Measurements from ENCODE around the gene CYP1B1. TPM values are rescaled to one million over a fixed set of nuclear protein-coding genes. Genes with fewer than 3 reads are reported as not detected.
A peak's percentile ranks its signal among the peaks of the same experiment; 100 is the strongest.

Gene CYP1B1
- total and polyA plus RNA-seq, 2 donors from 2014 or later = 7.7 to 79.2 TPM

- TF ChIP-seq, protein P1, sequence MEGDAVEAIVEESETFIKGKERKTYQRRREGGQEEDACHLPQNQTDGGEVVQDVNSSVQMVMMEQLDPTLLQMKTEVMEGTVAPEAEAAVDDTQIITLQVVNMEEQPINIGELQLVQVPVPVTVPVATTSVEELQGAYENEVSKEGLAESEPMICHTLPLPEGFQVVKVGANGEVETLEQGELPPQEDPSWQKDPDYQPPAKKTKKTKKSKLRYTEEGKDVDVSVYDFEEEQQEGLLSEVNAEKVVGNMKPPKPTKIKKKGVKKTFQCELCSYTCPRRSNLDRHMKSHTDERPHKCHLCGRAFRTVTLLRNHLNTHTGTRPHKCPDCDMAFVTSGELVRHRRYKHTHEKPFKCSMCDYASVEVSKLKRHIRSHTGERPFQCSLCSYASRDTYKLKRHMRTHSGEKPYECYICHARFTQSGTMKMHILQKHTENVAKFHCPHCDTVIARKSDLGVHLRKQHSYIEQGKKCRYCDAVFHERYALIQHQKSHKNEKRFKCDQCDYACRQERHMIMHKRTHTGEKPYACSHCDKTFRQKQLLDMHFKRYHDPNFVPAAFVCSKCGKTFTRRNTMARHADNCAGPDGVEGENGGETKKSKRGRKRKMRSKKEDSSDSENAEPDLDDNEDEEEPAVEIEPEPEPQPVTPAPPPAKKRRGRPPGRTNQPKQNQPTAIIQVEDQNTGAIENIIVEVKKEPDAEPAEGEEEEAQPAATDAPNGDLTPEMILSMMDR (IDR thresholded peaks at IDR 0.05; ENCODE audit: borderline replicate concordance, extremely low read depth, insufficient read depth) = no peak
- intact Hi-C loops (cut with DNase I) = no loop called here
- FAIRE-seq (no peak), DNase-seq (no peak)
- H3K36me3 ChIP-seq (ENCODE audit: control insufficient read depth in 2 of 3, insufficient read depth in 3 of 3, low read length in 3 of 3) = no peaks in the 10 kb centered on the region
- no peaks in the 10 kb centered on the region for H3K27me3 ChIP-seq (ENCODE audit: control insufficient read depth, insufficient read depth, low read length)
- H3K4me3 ChIP-seq (ENCODE audit: low read length in 3 of 3) = no peak overlapping the region
- no peak overlapping the region for H3K9ac ChIP-seq (ENCODE audit: low read length in 3 of 3)
- no peaks in the 10 kb centered on the region for H3K9me3 ChIP-seq (ENCODE audit: control insufficient read depth in 2 of 3, insufficient read depth in 1 of 3, low read length in 3 of 3)
- H3K4me1 ChIP-seq (ENCODE audit: control insufficient read depth in 2 of 3, insufficient read depth in 2 of 3, low read depth in 1 of 3, low read length in 3 of 3) = peaks cover under 1 to 12% (median 2%) of the 10 kb centered on the region in 3 donors
- no peak overlapping the region for H3K27ac ChIP-seq (ENCODE audit: low read depth in 2 of 2, low read length in 2 of 2)
Observed at GRCh38 chr2:38116762-38117161, 40.8 kb upstream of the CYP1B1 start.

- FAIRE-seq = peak; percentile 61
- TF ChIP-seq, protein P1 (IDR thresholded peaks at IDR 0.05; ENCODE audit: borderline replicate concordance, extremely low read depth, insufficient read depth) = peak; percentile 88
- Histone ChIP-seq H3K27ac (ENCODE audit: low read depth in 2 of 2, low read length in 2 of 2) (no peak overlapping the region), H3K4me3 (ENCODE audit: low read length in 3 of 3) (no peak overlapping the region), H3K4me1 (ENCODE audit: control insufficient read depth in 2 of 3, insufficient read depth in 2 of 3, low read depth in 1 of 3, low read length in 3 of 3) (peaks cover 2 to 8% (median 3%) of the 10 kb centered on the region in 3 donors), H3K9me3 (ENCODE audit: control insufficient read depth in 2 of 3, insufficient read depth in 1 of 3, low read length in 3 of 3) (no peaks in the 10 kb centered on the region), H3K9ac (ENCODE audit: low read length in 3 of 3) (no peak overlapping the region), H3K36me3 (ENCODE audit: control insufficient read depth in 2 of 3, insufficient read depth in 3 of 3, low read length in 3 of 3) (no peaks in the 10 kb centered on the region), H3K27me3 (ENCODE audit: control insufficient read depth, insufficient read depth, low read length) (no peaks in the 10 kb centered on the region)
- DNase-seq = peak; percentile 84 to 95 (median 88)
- intact Hi-C loops (cut with DNase I) = no loop called here
Observed at GRCh38 chr2:38115216-38116032, 39.5 kb upstream of the CYP1B1 start.

- intact Hi-C loops (cut with DNase I) = no loop called here
- Histone ChIP-seq H3K27me3 (ENCODE audit: control insufficient read depth, insufficient read depth, low read length) (no peaks in the 10 kb centered on the region), H3K4me3 (ENCODE audit: low read length in 3 of 3) (no peak overlapping the region), H3K36me3 (ENCODE audit: control insufficient read depth in 2 of 3, insufficient read depth in 3 of 3, low read length in 3 of 3) (no peaks in the 10 kb centered on the region), H3K9ac (ENCODE audit: low read length in 3 of 3) (no peak overlapping the region), H3K9me3 (ENCODE audit: control insufficient read depth in 2 of 3, insufficient read depth in 1 of 3, low read length in 3 of 3) (no peaks in the 10 kb centered on the region), H3K27ac (ENCODE audit: low read depth in 2 of 2, low read length in 2 of 2) (no peak overlapping the region), H3K4me1 (ENCODE audit: control insufficient read depth in 2 of 3, insufficient read depth in 2 of 3, low read depth in 1 of 3, low read length in 3 of 3) (peaks cover 11 to 12% (median 12%) of the 10 kb centered on the region in 3 donors)
- DNase-seq (peak in 2 of 5 donors; percentile 31 to 85), FAIRE-seq (no peak)
- TF ChIP-seq, protein P1 (IDR thresholded peaks at IDR 0.05; ENCODE audit: borderline replicate concordance, extremely low read depth, insufficient read depth) = no peak
Observed at GRCh38 chr2:38113981-38114708, 38.2 kb upstream of the CYP1B1 start.

Data from kidney (tissue), 14 donors.